Keratinocyte (primary cell): ENCODE results near the gene MRAP.

Experiments
- CTCF ChIP-seq, 3 experiments: IDR thresholded peaks in 1 of 3; conservative IDR thresholded peaks in 1 of 3; optimal IDR thresholded peaks in 1 of 3; 2 replicates in 2 of 3; 3 replicates in 1 of 3; pipeline versions ENCODE3 to v1.5.1; 2011; ENCODE audit warnings: low read length in 3 of 3, mild to moderate bottlenecking in 3 of 3, moderate library complexity in 2 of 3, control low read depth in 1 of 3, inconsistent platforms in 1 of 3; ENCODE audit not compliant: insufficient read depth in 2 of 3; ENCODE audit errors: extremely low read depth in 1 of 3
- EZH2 ChIP-seq: IDR thresholded peaks from one replicate; pipeline ENCODE4 v1.6.1; 2012; ENCODE audit warnings: inconsistent platforms, mild to moderate bottlenecking, low read length, moderate library complexity

- TF ChIP-seq CTCF (optimal IDR thresholded peaks at IDR 0.05 in 1 of 3, IDR thresholded peaks at IDR 0.05 in 1 of 3, conservative IDR thresholded peaks at IDR 0.05 in 1 of 3; ENCODE audit: extremely low read depth in 1 of 3, insufficient read depth in 2 of 3, low read length in 3 of 3) (no peak), EZH2 (no peak)
Observed at GRCh38 chr21:32334980-32335531, 36.4 kb downstream of the MRAP start.
